Activated T-helper 17 cell treated with anti-CD3 and anti-CD28 coated beads, Interleukin-2, amount 50 U/mL, for 72 hours (primary cell): ENCODE data around the gene ACER3. TPM values are rescaled to one million over a fixed set of nuclear protein-coding genes. Genes with fewer than 3 reads are reported as not detected.

ENCODE experiments used
- ATAC-seq: fragments of 150-1000 bp; cut with Tn5 transposase; replicated peaks from 2 replicates; pipeline ENCODE4 v1.10.0; 2021; ENCODE audit warnings: mild to moderate bottlenecking, moderate library complexity
- H3K27ac Mint-ChIP-seq: one replicate; pipeline ENCODE4 v1.8.0; 2022; ENCODE audit warnings: mixed read lengths
- H3K27me3 Mint-ChIP-seq: one replicate; pipeline ENCODE4 v1.8.0; 2022; ENCODE audit warnings: mixed read lengths
- H3K36me3 Mint-ChIP-seq: one replicate; pipeline ENCODE4 v1.8.0; 2022; ENCODE audit warnings: low read depth, mild to moderate bottlenecking, mixed read lengths
- H3K4me1 Mint-ChIP-seq: one replicate; pipeline ENCODE4 v1.8.0; 2022; ENCODE audit warnings: mixed read lengths
- H3K4me3 Mint-ChIP-seq: one replicate; pipeline ENCODE4 v1.8.0; 2022; ENCODE audit warnings: mild to moderate bottlenecking, mixed read lengths
- H3K9me3 Mint-ChIP-seq: one replicate; pipeline ENCODE4 v1.8.0; 2022; ENCODE audit warnings: mixed read lengths
- total RNA-seq, 2 donors: library from RNA; stranded (reverse); gene quantifications; one replicate each; pipeline ENCODE4 v1.2.3, GENCODE V29; 2022

ACER3 gene
- total RNA-seq, 2 donors from 2014 or later: 13.0 to 17.0 TPM

DNA sequence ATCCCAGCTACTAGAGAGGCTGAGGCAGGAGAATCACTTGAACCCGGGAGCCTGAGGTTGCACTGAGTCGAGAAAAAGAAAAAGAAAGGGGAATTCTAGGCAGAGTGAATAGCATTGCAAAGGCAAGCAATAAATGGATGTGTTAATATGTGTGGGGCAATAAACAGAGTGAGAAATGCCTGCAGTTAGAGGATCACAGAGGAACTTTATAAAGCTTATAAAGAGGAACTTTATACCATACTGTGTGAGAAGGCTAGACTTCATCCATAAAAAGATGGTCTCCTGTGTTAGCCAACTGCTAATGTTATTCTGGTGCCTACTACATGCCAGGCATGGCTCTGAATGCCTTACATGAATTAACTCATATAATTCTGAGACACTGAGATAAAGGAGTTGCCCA, 174.3 kb downstream of the ACER3 start:
- Mint-ChIP-seq H3K4me1 (peaks cover 5% of the 10 kb centered on the region), H3K4me3 (no peak overlapping the region), H3K27me3 (peaks cover 40% of the 10 kb centered on the region), H3K27ac (no peak overlapping the region), H3K36me3 (no peaks in the 10 kb centered on the region), H3K9me3 (no peaks in the 10 kb centered on the region)
- ATAC-seq: no peak

DNA sequence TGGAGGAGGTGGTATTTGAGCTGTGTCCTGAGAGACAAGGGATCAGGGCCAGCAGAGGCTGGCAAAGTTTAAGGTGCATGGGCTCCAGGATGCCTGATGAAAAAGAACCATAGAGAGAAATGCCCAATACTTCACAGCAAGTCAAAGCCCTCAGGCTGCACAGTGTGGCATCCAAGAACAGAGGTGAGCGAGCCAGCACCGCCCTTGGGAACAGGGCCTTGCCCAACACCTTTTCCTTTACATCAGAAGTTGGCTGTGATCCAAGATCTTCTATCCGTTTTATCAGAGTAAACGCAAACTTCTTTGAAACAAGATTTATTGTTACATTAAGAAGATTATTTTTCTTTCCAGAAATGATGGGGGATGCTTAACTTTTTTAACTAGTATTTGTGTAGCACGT, 174.9 kb downstream of the ACER3 start:
- Mint-ChIP-seq H3K4me3 (no peak overlapping the region), H3K9me3 (no peaks in the 10 kb centered on the region), H3K27me3 (peaks cover 37% of the 10 kb centered on the region), H3K27ac (no peak overlapping the region), H3K4me1 (peaks cover 5% of the 10 kb centered on the region), H3K36me3 (no peaks in the 10 kb centered on the region)
- no peak for ATAC-seq

DNA sequence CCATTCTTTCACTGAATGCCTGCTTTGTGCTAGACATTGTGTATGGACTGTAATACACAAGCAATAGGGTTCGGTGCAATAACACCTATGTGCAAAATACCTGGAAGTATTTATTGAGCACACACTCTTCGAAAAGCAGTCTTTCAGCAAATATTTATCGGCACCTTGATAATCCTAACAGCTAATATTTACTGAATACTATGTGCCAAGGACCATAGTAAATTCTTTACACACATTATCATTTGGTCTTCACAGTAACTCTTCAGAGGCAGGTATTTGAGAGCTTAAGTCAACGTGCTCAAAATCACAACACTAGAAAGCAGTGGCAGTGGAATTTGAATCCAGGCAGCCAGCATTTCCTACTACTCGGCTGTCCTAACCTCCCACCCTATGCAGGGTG, 175.7 kb downstream of the ACER3 start:
- Mint-ChIP-seq H3K9me3 (no peaks in the 10 kb centered on the region), H3K4me3 (no peak overlapping the region), H3K36me3 (no peaks in the 10 kb centered on the region), H3K27me3 (peaks cover 32% of the 10 kb centered on the region), H3K27ac (no peak overlapping the region), H3K4me1 (peaks cover 5% of the 10 kb centered on the region)
- no peak for ATAC-seq

DNA sequence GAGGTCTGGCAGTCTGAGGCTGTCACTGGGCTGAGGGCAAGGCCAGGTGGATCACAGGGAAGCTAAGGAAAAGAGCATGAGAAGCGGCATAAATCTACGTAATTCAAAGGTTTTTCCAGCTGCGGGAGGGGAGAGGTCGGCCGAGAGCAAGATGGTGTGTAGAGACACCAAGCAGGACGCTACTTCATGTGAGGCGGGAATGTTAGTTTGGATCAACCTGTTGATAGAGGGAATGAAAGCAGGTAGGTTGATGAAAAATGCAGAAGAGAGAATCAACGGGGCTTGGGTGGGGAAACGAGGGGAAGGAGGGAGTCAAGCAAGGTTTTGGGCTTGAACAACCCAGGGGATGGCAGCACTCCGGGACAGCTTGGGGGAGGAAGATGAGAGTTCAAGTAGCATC, 176.3 kb downstream of the ACER3 start:
- H3K36me3 Mint-ChIP-seq: no peaks in the 10 kb centered on the region
- H3K4me1 Mint-ChIP-seq: peaks cover 5% of the 10 kb centered on the region
- peaks cover 31% of the 10 kb centered on the region for H3K27me3 Mint-ChIP-seq
- no peak for ATAC-seq
- no peak overlapping the region for H3K27ac Mint-ChIP-seq
- no peaks in the 10 kb centered on the region for H3K9me3 Mint-ChIP-seq
- no peak overlapping the region for H3K4me3 Mint-ChIP-seq

DNA sequence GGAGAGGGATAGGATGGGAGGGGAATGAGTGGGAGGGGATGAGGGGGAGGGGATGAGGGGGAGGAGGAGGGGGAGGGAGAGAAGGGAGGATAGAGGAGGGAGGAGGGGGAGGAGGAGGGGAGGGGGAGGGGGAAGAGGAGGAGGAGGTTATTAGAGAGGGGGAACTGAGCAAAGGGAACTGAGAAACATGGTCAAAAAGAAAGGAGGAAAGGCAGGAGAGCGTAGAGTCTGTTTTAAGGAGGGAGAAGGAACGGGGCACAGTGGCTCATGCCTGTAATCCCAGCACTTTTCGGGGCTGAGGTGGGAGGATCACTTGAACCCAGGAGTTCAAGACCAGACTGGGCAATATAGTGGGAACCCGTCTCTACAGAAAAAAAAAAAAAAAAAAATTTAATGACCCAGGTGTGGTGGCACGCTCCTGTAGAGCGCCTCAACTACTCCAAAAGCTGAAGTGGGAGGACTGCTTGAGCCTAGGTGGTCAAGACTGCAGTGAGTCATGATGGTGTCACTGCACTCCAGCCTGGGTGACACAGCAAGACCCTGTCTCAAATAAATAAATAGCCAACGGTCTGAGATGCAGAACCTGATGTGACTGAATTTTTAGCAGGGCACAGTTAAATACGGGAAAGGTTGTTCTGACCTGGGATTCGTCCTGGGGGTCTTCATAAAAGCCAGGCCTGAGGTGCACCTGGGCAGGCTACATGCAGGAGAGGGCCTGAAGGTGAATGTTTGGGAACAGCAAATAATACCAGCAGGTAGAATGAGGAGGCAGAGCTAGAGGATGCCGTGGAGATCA, 177.5 kb downstream of the ACER3 start:
- ATAC-seq: no peak
- H3K9me3 Mint-ChIP-seq: no peaks in the 10 kb centered on the region
- H3K27me3 Mint-ChIP-seq: peaks cover 37% of the 10 kb centered on the region
- H3K4me3 Mint-ChIP-seq: peak overlapping the region; percentile 37
- peaks cover 5% of the 10 kb centered on the region for H3K4me1 Mint-ChIP-seq
- no peak overlapping the region for H3K27ac Mint-ChIP-seq
- no peaks in the 10 kb centered on the region for H3K36me3 Mint-ChIP-seq

DNA sequence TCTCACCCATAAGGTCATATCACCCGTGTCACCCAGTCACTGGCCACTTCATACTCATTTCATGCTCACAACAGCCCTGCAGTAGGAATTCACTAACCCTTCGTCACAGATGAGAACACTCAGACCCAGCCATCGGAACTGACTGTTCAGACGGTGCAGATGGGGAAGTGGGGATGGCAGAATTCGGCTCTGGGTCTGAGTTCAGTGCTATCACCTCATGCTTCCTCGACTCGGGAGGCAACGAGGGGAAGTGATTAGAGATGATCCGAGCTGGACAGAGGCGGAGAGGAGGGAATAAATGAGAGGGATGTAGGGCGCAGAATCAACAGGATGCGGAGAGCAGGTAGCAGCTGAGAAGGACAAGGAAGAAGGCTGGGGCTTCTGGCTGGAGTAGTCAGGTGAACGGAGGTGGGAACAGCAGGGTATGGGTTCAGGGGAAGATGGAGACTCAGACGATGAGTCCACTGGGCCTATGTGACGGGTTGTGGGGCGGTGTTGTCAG, 178.2 kb downstream of the ACER3 start:
- Mint-ChIP-seq H3K4me1 (peaks cover 5% of the 10 kb centered on the region), H3K27me3 (peaks cover 37% of the 10 kb centered on the region), H3K4me3 (peak overlapping the region; percentile 37), H3K27ac (no peak overlapping the region), H3K36me3 (no peaks in the 10 kb centered on the region), H3K9me3 (no peaks in the 10 kb centered on the region)
- ATAC-seq: peak; percentile 42

DNA sequence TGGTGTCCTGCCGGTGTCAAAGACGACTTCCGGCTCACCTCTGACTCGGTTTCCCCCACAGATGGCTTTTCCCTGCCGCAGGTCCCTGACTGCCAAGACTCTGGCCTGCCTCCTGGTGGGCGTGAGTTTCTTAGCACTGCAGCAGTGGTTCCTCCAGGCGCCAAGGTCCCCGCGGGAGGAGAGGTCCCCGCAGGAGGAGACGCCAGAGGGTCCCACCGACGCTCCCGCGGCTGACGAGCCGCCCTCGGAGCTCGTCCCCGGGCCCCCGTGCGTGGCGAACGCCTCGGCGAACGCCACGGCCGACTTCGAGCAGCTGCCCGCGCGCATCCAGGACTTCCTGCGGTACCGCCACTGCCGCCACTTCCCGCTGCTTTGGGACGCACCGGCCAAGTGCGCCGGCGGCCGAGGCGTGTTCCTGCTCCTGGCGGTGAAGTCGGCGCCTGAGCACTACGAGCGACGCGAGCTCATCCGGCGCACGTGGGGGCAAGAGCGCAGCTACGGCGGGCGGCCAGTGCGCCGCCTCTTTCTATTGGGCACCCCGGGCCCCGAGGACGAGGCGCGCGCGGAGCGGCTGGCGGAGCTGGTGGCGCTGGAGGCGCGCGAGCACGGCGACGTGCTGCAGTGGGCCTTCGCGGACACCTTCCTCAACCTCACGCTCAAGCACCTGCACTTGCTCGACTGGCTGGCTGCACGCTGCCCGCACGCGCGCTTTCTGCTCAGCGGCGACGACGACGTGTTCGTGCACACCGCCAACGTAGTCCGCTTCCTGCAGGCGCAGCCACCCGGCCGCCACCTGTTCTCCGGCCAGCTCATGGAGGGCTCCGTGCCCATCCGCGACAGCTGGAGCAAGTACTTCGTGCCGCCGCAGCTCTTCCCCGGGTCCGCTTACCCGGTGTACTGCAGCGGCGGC, 179.0 kb downstream of the ACER3 start:
- no peak overlapping the region for H3K27ac Mint-ChIP-seq
- peaks cover 5% of the 10 kb centered on the region for H3K4me1 Mint-ChIP-seq
- no peaks in the 10 kb centered on the region for H3K36me3 Mint-ChIP-seq
- H3K27me3 Mint-ChIP-seq: peaks cover 37% of the 10 kb centered on the region
- peak; percentile 24 for ATAC-seq
- H3K4me3 Mint-ChIP-seq: peak overlapping the region; percentile 37
- H3K9me3 Mint-ChIP-seq: no peaks in the 10 kb centered on the region

DNA sequence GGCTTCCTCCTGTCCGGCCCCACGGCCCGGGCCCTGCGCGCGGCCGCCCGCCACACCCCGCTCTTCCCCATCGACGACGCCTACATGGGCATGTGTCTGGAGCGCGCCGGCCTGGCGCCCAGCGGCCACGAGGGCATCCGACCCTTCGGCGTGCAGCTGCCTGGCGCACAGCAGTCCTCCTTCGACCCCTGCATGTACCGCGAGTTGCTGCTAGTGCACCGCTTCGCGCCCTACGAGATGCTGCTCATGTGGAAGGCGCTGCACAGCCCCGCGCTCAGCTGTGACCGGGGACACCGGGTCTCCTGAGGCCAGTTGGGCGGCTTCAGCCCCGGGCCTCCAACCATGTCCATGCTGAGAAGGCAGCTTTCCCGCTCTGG, 179.7 kb downstream of the ACER3 start:
- Mint-ChIP-seq H3K9me3 (no peaks in the 10 kb centered on the region), H3K4me3 (peak overlapping the region; percentile 32), H3K4me1 (peaks cover 5% of the 10 kb centered on the region), H3K36me3 (no peaks in the 10 kb centered on the region), H3K27me3 (peaks cover 37% of the 10 kb centered on the region), H3K27ac (no peak overlapping the region)
- no peak for ATAC-seq

DNA sequence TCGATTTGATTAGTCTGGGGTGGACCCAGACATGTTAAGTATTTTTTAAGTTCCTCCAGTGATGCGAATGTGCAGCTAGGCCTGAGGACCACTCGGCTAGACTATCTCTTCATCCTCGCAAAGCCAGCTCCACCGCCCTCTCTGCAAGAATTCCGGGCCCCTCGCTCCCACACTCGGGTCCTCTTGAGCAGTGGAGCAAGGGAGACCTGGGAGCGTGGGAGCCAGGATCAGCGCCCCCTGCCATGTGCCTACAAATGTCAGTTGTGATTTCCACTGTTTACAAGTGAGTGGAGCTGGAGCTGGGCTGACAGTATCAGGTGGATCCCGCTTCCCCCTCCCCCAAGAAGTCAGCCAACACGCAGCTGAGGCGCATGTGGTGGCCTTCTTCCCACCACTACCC, 180.2 kb downstream of the ACER3 start:
- Mint-ChIP-seq H3K36me3 (no peaks in the 10 kb centered on the region), H3K27me3 (peaks cover 37% of the 10 kb centered on the region), H3K9me3 (no peaks in the 10 kb centered on the region), H3K4me1 (peaks cover 5% of the 10 kb centered on the region), H3K27ac (no peak overlapping the region), H3K4me3 (peak overlapping the region; percentile 32)
- no peak for ATAC-seq

DNA sequence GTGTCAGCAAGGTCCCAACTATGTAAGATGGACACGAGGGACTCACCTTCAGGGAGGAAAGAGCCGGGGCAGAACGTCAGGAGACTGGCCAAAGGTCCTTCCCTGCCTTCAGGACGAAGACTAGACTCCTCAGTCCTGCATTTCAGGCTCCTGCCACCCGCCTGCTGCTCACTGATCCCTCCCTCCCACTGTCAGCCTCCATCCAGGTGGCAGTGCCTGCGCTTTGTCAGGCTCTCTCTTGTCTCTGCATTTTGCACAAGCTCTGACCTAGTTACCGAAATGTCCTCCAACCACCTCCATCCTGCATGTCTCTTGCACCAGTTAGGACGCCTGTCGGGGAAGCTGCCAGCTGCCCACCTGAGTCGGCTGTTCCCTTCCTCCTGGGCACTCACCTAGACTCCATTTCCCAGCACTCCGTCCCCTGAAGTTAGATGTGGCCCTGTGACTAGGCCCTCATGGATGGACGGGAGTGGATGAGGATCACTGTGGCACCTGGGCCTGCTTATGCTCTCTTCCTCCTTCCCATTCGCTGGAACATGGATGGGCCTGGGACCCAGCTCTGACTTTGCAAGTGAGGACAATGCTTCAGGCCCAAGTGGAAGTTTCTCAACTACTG, 181.5 kb downstream of the ACER3 start:
- no peak overlapping the region for H3K4me3 Mint-ChIP-seq
- peaks cover 10% of the 10 kb centered on the region for H3K4me1 Mint-ChIP-seq
- H3K9me3 Mint-ChIP-seq: no peaks in the 10 kb centered on the region
- no peak overlapping the region for H3K27ac Mint-ChIP-seq
- no peaks in the 10 kb centered on the region for H3K36me3 Mint-ChIP-seq
- H3K27me3 Mint-ChIP-seq: peaks cover 31% of the 10 kb centered on the region
- ATAC-seq: no peak

DNA sequence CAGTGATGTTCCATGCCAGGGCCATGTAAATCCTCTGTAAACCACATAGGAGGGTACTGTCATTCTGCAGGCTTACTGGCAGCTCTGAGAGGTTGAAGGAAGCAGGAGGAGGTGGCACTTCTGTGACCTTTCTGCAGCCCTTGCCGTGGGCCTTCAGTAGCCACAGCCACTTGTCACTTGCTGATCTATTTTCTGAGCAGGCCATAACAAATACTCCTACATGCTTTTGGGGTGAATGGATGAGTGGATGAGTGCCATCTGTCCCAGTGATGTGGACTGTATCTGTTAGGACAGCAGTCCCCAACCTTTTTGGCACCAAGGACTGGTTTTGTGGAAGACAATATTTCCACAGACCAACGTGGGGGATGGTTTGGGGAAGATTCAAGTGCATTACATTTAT, 183.6 kb downstream of the ACER3 start:
- peaks cover 5% of the 10 kb centered on the region for H3K4me1 Mint-ChIP-seq
- no peak overlapping the region for H3K27ac Mint-ChIP-seq
- H3K36me3 Mint-ChIP-seq: no peaks in the 10 kb centered on the region
- no peaks in the 10 kb centered on the region for H3K9me3 Mint-ChIP-seq
- no peak overlapping the region for H3K4me3 Mint-ChIP-seq
- ATAC-seq: no peak
- H3K27me3 Mint-ChIP-seq: peaks cover 12% of the 10 kb centered on the region

DNA sequence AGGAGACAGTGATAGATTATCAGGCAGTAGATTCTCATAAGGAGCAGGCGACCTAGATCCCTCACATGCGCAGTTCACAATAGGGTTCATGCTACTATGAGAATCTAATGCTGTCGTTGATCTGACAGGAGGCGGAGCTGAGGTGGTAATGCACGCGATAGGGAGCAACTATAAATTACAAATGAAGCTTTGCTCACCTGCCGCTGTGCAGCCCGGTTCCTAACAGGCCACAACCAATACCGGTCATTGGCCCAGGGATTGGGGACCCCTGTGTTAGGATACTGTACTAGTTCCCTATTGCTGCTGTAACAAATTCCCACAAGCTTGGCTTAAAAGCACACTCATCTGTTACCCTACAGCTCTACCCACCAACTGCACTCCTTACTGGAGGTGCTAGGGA, 184.2 kb downstream of the ACER3 start:
- H3K4me3 Mint-ChIP-seq: no peak overlapping the region
- no peaks in the 10 kb centered on the region for H3K9me3 Mint-ChIP-seq
- no peak overlapping the region for H3K27ac Mint-ChIP-seq
- no peaks in the 10 kb centered on the region for H3K36me3 Mint-ChIP-seq
- no peak for ATAC-seq
- peaks cover 5% of the 10 kb centered on the region for H3K4me1 Mint-ChIP-seq
- peaks cover 12% of the 10 kb centered on the region for H3K27me3 Mint-ChIP-seq

DNA sequence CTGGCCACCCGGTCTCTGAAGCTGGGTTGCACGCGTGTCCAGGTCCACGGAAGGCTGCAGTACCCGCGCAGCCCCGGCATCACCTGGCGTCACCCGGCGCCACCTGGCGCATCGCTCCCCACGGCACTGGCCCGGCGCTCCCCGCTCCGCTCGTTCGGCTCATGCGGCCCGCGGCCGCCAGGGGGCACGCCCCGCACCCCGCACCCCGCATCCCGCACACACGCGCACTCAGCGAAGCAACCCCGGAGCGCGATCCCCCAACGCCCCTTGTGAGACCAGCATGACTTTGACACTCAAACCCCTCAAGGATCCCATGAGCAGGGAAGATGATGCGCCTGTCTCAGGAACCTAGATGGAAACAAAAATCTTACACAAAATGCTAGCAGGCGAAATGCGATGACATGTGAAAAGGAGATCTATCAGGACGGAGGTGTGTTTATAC, 185.4 kb downstream of the ACER3 start:
- Mint-ChIP-seq H3K27ac (no peak overlapping the region), H3K27me3 (peaks cover 6% of the 10 kb centered on the region), H3K4me3 (peak overlapping the region; percentile 64), H3K9me3 (no peaks in the 10 kb centered on the region), H3K4me1 (peaks cover 5% of the 10 kb centered on the region), H3K36me3 (no peaks in the 10 kb centered on the region)
- peak; percentile 29 for ATAC-seq
